Stimulated activated CD4-positive, alpha-beta T cell treated with anti-CD3 and anti-CD28 coated beads, TNF-alpha, amount 100 ng/mL, for 4 hours (primary cell): ENCODE measurements around the gene MGAT5.

ENCODE experiments used
- DNase-seq, 3 experiments: peaks; one replicate each; pipeline ENCODE4 v3.0.0-alpha.2; 2020; ENCODE audit warnings: low read depth in 3 of 3

Gene MGAT5

DNA sequence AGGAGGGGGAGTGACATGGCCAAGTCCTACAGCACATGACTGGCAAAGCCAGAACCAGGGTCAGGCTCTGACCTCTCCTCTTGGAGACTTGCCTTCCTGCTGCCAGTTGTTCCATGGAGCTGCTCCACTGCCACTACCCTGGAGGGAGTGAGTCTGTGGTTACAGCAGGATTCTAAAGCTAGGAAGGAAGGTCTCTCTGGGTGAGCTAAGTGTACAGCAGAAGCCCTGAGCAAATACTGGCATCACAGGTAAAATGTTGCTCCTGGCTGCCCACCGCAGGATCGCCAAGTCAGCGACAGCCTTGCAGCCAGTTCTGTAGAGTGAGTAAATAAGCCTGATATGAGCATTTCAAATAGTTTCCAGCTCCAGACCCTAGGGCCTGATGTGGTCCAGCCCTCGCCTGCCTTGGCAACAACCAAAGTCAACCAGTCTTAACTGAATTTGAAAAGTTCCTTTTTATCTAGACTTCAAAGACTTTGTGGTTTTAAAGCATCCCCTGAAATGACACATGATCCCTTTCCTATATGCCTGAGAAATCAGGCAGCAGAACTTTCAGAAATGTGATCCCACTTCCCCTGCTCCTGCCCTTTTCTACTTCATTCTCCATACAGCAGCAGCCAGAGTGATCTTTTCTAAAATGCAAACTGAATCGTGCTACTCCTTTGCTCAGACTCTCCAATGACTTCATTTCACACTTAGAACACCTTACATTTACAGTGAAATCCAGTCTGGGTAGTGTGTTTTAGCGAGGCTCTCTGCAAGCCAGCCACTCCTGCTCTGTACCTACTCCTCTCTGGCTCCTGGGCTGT, 114.3 kb downstream of the MGAT5 start:
- no peak for DNase-seq

DNA sequence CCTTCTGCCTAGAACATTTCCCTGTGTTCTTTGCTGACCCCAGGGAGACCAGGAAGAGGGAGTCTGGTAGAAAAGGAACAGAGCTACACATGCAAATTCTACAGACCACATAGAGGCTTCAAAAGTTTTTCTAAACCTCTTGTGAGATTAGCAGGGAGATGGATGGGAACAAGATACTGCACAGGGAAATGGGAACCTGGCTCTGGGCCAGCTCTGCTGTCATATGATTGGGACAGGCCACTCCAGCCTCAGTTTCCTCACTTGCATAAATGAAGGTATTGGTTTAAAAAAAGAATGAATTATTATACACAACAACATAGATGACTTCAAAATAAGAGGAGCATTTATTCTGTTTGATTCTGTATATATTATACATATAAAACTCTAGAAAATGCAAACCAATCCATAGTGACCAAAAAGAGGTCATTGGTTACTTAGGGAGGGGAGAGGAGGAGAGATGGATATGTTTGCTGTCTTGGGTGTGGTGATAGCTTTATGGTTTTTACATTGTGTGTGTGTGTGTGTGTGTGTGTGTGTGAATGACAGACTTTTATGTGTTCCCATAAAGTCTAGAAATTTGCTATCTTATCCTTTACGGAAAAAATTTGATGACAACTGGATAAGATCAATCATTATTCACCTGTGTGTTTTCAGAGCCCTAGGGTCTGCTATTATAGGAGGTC, 115.5 kb downstream of the MGAT5 start:
- DNase-seq = no peak

DNA sequence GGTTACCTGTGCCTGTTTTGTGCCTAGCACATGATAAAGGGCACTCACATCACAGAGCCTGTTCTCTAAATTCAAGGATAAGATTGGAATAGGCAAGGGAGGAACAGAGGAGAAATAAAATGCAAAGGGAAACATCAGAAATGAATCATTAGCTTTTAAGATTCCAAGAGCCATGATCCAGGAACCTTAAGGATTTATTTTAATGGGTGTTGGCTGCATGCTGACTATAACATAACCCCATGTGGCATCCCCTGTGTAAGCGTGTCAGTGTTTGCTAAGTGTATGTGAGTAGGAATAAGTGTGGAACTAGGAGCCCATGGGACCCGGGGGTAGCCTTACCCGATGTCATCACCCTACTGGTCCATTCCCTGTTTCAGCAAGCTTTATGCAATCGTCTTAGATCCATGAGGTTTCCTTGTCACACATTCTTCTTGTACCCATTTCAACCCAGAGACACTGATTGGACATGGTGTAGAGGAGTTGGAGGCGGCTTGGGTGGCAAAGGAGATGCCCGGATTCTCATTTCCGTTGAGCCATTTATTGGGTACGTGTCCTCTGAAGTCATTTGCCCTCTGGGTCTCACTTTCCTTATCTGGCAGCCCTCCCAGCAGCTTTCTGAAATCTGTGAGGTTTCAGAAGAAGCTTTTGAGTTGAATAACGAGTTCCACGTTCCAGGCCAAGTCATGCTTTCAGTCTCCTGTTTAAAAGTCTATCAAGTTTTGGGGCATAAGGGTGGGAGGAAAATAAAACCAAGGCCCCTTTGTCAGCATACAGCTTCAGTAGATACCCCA, 117.0 kb downstream of the MGAT5 start:
- DNase-seq = no peak

DNA sequence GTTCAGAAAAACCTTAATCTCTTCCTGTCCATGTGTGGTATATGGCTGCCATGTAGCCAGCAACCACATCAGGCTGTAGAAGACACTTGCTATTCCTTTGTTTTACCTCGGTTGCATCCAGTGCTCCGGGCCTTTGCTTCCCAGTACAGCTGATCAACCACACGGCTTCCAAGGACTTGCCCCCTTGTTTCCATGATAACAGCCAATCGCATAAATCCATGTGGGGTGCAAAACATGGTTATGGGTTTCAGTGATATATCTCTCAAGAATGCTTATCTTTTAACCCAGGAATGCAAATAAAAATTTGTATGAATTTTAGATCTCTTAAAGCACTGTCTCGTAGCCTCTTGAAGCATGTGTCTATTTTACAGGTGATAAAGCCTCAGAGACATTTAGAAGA, 118.3 kb downstream of the MGAT5 start:
- no peak for DNase-seq

DNA sequence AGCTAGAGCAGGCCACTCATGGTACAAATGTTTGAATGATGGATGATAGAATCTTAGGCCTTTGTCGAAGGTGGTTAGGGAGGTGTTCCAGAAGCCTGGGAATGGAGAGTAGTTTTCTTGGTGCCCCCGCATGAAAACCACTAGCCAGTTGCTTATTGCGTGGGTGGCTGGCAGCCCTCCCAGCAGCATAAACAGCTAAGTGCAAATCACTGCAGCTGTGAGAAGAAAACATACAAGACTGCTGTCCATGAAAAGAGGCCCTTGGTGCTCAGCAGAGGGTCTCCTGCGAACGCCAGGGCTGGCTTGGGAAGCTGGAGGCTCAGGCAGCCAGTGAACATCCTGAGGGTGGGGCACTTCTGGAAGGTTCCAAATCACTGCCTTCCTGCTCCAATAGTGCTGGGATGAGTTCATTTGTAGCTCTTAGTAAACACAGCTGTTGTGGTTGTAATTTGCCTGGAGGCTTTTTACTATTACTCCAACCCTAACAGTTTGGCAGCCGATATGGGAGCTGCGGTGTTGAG, 118.8 kb downstream of the MGAT5 start:
- DNase-seq = no peak

DNA sequence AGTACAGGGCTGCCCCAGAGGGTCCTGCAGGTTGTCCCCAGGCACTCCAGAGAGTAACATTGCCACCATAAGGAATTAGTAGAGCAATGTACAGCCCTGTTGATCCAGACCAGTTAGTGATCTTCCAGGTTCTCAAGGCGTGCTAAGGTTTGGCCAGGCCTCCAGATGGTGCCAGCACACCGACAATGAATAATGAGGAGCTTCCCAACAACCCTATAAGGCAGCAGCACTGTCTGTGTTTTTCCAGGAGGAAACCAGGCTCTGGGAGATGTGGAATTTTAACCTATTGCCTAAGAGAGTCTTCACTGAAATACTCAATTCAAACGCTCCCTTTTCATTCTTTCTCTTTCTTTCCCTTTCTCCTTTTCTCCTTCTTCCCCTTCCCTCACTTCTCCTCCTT, 122.1 kb downstream of the MGAT5 start:
- DNase-seq = no peak

DNA sequence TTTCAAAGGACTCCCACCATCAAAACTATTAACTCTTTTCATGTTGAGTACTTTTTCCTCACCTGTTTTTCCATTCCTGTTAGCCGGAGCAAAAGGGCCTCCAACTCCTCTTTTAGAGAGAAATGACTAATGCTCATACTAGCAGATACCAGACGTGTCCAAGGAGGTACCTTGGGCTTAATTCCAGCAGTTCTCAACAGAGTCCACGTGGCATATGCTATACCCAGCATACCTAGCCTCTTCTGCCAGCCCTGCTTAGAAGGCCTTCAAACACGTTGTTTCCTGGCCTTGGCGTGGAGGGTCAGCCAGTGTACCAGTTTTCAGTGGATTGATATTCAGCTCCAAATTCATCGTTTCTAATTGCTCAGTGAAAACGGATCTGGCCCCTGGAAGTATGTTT, 123.9 kb downstream of the MGAT5 start:
- no peak for DNase-seq

DNA sequence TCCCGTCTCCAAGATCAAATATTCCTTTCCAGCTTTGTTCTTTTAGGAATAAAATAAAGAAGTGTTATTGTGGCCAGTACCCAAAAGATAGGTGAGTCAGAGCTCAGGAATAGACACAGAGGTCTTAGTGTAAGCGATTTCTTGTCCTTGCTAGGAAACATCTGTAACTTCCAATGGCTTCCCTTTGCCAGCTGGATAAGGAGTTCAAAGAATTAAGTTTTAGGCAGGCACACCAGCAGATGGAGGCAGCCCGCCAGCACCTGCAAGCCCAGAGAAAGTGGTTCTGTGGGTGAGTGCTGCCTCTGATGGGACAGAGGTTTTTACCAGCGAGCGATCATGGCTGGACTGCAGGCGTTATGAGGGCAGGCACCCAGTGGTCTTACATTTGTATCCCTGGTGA, 125.4 kb downstream of the MGAT5 start:
- DNase-seq = no peak

DNA sequence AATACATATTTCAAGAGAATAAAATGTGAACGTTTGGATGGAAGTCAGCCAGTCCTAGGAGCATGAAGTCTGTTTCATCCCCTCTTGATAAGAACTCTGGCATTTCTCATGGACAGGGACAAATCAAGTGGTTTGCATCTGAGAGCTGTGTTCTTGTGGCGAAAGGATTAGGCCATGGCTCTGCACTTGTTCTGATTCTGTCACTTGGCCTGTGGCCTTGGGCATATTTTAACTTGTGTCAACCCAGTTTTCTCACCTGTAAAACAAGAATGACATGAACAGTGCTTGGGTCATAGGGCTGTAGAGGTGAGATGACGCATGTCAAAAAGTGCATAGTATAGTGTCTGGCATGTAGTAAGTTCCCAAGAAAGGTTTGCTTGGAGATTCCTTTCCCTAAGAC, 125.8 kb downstream of the MGAT5 start:
- DNase-seq = no peak

DNA sequence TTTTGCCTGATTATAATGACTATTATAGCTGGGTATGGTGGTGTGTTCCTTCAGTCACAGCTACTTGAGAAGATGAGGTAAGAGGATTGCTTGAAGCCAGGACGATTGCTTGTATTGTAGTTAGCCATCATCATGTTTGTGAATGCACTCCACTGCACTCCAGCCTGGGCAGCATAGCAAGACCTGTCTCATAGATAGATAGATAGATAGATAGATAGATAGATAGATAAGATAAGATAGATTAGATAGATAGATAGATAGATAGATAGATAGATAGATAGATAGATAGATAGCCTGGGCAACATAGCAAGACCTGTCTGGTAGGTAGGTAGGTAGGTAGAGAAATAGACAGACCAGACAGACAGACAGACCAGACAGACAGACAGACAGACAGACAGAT, 127.3 kb downstream of the MGAT5 start:
- DNase-seq = no peak

DNA sequence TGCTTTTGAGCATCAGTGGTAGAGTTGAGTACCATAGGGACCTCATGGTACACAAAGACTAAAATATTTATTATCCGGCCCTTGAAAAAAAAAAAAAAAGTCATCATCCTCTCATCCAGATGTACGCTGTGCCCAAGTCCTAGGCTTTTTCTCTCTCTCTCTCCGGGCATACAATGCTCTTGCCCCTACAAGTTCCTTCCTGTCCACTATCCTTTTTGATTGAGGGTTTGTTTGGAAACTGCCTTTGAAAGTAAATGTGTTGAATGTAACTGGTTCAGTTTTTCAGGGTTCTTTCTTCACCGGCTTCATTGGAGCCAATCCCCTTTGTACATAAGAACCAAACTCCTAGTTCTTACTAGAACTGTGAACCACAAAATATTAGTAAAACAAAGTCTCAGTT, 130.3 kb downstream of the MGAT5 start:
- no peak for DNase-seq

DNA sequence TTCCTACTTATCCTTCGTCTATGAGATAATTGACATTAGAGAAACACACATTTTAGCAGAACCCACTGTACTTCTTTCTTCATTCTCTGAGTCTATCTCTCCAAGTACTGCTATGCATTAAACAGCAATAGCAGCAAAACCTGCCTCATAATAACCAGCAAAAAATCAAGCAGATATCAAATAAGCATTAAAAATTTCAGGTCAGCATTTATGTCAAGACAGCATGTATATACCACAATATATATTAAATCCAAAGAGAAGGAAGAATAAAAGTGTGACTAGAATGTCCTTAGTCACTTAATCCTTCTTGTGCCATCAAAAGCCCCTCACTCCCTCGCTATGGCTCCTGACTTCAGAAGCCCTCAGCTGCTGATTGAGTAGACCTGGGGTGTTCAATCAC, 131.3 kb downstream of the MGAT5 start:
- no peak for DNase-seq

DNA sequence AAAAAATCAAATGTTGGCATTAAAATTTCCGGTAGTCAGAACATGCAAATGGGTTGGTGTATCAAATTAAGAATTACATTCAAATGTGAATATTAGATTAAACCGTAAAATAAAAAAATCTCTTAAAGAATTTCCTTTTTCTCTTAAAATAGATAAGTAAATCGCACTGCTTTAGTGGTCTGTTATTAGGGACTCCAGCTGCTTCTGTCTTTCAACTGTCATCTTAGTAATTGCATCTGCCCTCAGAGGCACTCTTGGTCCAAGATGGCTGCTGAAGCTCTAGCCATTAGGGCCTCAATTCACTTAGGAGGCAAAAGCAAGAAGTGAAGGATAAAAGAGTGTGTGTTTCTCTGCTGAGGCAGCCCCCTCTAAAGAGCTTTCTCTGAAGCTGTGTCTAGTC, 132.4 kb downstream of the MGAT5 start:
- DNase-seq = no peak

DNA sequence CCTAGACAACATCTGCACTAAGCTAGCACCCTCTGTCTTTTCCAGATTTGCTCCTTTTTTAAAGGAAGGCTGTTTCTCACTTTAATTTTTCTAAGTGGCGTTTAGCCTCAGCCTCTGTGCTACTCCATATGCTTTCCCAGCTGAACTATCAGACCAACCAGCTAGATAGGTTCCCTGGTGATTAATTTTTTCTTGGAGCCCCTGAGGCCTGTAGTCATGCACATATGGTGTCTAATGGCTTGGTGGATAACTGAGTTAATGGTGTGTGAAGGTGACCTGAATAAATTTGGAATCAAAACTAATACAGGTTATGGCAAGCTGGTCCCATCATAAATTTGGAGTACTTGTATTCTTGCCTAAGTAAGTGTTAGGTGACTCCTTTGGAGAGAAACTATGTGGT, 135.5 kb downstream of the MGAT5 start:
- DNase-seq = no peak

DNA sequence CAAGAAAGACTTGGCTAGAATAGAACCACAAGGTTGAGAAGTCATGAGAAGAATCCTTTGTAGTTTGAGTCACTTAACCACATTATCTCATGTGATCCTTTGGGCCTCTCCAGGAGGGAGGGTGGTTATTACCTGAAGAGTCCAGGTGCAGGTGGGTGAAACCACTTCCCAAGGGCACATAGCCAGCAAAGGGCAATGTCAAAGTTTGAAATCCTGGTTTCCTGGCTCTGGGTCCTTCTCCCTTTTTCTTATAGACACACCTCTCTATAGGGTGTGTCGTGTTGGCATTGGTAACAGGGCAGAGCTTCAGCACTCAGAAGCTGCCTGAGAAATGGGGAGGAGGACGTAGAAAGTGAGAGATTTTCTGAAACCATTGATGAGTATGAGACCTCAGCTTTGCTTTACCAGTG, 137.9 kb downstream of the MGAT5 start:
- no peak for DNase-seq

DNA sequence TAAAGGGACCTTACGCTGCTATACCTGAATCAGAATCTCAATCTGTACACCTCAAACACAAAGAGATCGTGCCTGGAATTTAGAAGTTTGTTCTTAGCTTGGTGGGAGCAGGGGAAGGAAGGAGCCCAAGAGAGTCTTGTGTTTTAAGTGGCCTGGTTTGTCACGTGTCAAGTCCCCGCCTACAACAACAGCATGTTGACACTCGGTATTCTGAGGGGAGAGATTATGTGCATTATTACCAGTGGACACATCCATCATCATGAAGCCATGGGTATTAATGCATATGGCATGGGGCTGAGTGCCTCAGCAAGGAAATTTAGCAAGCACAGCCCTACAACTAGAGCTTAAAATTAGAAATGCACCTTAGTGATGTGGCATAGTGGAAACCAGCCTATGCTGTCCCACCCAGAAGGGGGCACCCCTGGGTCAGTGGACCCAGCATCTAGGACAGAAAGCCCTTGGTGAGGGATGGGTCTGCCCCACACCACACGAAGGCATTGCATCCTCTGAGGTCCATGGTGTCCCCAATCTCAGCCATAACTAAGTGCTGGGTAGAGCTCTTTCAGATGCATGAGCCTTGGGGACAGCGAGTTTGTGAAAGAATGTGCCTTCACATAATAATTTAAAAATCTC, 138.7 kb downstream of the MGAT5 start:
- DNase-seq = no peak

DNA sequence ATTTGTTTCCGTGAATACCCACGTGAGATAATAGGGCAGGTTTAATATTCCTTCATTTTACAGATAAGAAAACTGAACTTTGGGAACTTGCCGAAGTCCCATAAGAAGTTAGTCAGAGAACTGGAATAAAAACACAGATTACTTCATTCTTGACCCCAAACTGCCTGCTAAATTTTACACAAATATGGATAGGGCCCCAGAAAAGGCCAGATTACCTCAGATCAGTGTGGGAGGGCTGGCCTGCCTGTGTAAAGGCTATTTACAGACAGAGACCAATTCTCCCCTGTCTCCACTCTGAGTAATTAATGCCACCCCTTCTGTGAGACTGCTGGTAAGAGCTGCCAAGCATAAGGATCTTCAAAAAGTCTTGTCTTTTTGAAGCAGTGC, 139.2 kb downstream of the MGAT5 start:
- no peak for DNase-seq

DNA sequence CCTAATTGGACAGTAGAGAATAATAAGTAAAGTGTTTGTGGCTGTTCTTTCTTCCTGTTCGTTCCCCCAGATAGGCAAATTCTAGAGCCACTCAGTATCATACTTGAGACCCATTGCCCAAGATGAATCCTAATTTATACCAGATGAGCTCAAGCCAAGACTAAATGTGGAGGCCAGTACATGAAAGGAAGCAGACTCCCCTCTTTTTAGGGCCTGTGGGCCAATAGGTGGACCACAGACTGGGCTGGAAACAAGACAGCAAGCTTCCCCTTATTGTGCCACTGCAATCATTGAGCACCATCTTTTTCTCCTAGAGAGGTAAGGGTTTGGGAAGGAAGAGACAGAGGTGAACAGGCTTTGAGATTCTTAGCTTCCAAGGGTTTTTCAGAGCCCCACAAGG, 141.9 kb downstream of the MGAT5 start:
- no peak for DNase-seq

DNA sequence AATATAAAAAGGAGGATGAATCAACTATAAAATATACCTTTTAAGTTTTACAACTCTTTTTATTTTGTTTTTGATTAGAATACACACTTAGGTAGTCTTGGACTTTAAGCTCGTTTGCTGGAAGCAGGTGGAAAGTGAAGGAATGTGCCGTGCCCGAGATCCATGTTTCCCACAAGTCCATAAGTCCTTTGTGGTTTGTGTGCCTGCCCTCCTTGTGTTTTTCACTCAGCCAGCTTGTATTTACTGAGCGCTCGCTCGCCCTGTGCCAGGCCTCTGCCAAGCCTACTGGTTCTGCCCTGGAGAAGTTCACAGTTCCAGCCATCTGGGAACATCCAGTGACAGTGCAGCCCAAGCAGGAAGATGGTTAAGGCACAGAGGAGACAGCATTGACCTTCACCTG, 142.6 kb downstream of the MGAT5 start:
- no peak for DNase-seq

DNA sequence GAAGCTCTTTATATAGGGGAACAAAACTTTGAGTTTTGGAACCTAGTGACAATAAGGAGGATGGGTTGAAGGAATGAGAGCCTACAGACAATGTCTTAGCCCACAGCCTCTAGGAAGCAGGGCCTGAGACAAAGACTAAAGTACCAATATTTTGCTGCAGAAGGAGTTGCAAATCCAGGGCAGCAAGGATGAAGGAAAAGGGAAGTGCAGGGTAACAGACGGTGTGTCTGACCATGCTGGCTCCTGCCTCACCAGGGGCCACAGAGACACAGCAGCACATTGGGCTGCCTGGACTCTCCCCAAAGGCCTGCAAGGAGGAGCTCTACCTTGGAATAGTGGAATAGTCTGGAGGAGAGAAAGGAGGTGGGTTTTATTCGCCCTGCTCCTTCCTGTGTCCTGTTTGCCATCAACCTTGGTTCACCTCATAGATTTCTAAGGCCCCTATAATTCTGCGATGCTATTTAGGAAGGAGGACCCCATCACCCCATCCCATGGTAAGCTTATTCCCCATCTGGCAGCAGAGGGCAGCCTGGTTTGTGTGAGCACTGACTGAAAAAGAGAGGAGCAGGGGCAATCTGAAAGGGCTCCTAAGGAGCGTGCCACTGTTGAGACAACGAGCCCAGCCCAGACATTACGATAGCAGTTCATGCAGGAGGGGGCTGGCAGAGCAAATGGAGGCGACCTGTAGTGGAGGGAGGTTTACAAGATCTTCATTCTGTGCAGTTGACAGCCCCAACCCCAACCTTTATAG, 143.4 kb downstream of the MGAT5 start:
- DNase-seq = no peak

DNA sequence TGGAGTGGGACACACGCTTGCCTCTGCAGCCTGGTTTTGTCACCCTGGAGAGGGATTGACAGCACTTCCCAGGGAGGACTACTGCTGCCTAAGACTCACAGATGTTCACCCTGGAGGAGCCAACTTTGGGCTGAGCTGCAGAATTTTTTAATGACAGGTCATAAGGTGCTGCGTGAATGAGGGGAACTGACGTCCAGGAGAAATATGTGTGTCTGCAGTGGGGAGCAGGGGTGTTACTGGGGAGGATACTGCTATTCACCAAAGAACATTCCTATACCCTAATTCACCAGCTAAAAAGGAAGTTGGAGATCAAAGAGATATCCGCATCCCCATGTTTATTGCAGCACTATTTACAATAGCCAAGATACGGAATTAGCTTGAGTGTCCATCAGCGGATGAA, 144.4 kb downstream of the MGAT5 start:
- DNase-seq = no peak
